ENCODE measurements around the gene PTER.

DNA sequence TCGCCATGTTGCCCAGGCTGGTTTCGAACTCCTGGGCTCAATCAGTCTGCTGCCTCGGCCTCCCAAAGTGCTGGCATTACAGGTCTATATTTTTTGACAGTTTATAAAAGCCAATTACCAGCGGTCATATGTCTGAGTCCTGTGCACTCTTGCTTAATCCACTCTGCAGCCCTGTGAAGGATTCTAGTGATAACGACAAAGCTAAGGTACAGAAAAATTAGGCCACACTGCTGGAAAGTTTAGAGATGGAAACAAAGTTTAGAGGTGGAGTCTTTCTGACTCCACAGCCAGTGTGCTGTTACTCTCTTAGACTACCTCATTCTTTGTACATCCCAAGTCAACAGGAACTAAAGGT lies 707 bp downstream of the PTER start:
- TF ChIP-seq, protein P1, sequence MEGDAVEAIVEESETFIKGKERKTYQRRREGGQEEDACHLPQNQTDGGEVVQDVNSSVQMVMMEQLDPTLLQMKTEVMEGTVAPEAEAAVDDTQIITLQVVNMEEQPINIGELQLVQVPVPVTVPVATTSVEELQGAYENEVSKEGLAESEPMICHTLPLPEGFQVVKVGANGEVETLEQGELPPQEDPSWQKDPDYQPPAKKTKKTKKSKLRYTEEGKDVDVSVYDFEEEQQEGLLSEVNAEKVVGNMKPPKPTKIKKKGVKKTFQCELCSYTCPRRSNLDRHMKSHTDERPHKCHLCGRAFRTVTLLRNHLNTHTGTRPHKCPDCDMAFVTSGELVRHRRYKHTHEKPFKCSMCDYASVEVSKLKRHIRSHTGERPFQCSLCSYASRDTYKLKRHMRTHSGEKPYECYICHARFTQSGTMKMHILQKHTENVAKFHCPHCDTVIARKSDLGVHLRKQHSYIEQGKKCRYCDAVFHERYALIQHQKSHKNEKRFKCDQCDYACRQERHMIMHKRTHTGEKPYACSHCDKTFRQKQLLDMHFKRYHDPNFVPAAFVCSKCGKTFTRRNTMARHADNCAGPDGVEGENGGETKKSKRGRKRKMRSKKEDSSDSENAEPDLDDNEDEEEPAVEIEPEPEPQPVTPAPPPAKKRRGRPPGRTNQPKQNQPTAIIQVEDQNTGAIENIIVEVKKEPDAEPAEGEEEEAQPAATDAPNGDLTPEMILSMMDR (IDR thresholded peaks at IDR 0.05): no peak
- TF ChIP-seq ZFX (IDR thresholded peaks at IDR 0.05; ENCODE audit: borderline replicate concordance): no peak
